Trophoblast cell (in vitro differentiated cells and primary cell): ENCODE measurements around the gene SRPX2.

Experiments used
- DNase-seq, 2 donors: peaks; one replicate each; pipeline ENCODE4 v3.0.0-alpha.2; 2016
- H2AFZ ChIP-seq: 2 replicates; pipeline ENCODE4 v1.6.1; 2013; ENCODE audit warnings: low read length, moderate library complexity, mild to moderate bottlenecking; ENCODE audit not compliant: insufficient read depth, poor library complexity
- H2AK5ac ChIP-seq: 2 replicates; pipeline ENCODE4 v1.6.1; 2013; ENCODE audit warnings: mild to moderate bottlenecking, low read length
- H2BK120ac ChIP-seq: 2 replicates; pipeline ENCODE4 v1.6.1; 2013; ENCODE audit warnings: low read length, mild to moderate bottlenecking, moderate library complexity; ENCODE audit not compliant: insufficient read depth, poor library complexity
- H2BK12ac ChIP-seq: 2 replicates; pipeline ENCODE4 v1.6.1; 2013; ENCODE audit warnings: mild to moderate bottlenecking, low read length, moderate library complexity
- H2BK5ac ChIP-seq: 2 replicates; pipeline ENCODE4 v1.6.1; 2013; ENCODE audit warnings: low read length, low read depth, moderate library complexity, mild to moderate bottlenecking; ENCODE audit not compliant: poor library complexity
- H3K14ac ChIP-seq: 2 replicates; pipeline ENCODE4 v1.6.1; 2013; ENCODE audit warnings: mild to moderate bottlenecking, low read length
- H3K18ac ChIP-seq: 2 replicates; pipeline ENCODE4 v1.6.1; 2013; ENCODE audit warnings: mild to moderate bottlenecking, low read length
- H3K23ac ChIP-seq: 2 replicates; pipeline ENCODE4 v1.6.1; 2013; ENCODE audit warnings: low read length
- H3K27ac ChIP-seq: 2 replicates; pipeline ENCODE4 v1.5.1; 2013; ENCODE audit warnings: low read depth, mild to moderate bottlenecking, inconsistent platforms, low read length, moderate library complexity
- H3K27me3 ChIP-seq: 2 replicates; pipeline ENCODE4 v1.6.1; 2013; ENCODE audit warnings: inconsistent platforms, mild to moderate bottlenecking, low read length, moderate library complexity; ENCODE audit not compliant: insufficient read depth
- H3K36me3 ChIP-seq, 2 experiments: 1 replicate in 1 of 2; 2 replicates in 1 of 2; pipeline ENCODE4 v1.6.1; 2013; ENCODE audit warnings: low read length in 2 of 2, mild to moderate bottlenecking in 2 of 2, moderate library complexity in 1 of 2; ENCODE audit not compliant: insufficient read depth in 2 of 2, control insufficient read depth in 1 of 2
- H3K4ac ChIP-seq: 2 replicates; pipeline ENCODE4 v1.6.1; 2013; ENCODE audit warnings: low read depth, mild to moderate bottlenecking, low read length, moderate library complexity
- H3K4me1 ChIP-seq, 2 experiments: 1 replicate in 1 of 2; 2 replicates in 1 of 2; pipeline ENCODE4 v1.6.1; 2013; ENCODE audit warnings: low read length in 2 of 2, mild to moderate bottlenecking in 2 of 2, moderate library complexity in 1 of 2; ENCODE audit not compliant: insufficient read depth in 2 of 2, control insufficient read depth in 1 of 2
- H3K4me2 ChIP-seq: 2 replicates; pipeline ENCODE4 v1.6.1; 2013; ENCODE audit warnings: inconsistent platforms, mild to moderate bottlenecking, low read length, moderate library complexity
- H3K4me3 ChIP-seq: 2 replicates; pipeline ENCODE4 v1.5.1; 2013; ENCODE audit warnings: mild to moderate bottlenecking, low read depth, low read length, inconsistent platforms
- H3K79me1 ChIP-seq: one replicate; pipeline ENCODE4 v1.6.1; 2013; ENCODE audit warnings: low read length
- H3K79me2 ChIP-seq: 2 replicates; pipeline ENCODE4 v1.6.1; 2013; ENCODE audit warnings: low read length, mild to moderate bottlenecking; ENCODE audit not compliant: control insufficient read depth, insufficient read depth, poor library complexity
- H3K9ac ChIP-seq: 2 replicates; pipeline ENCODE4 v1.6.1; 2013; ENCODE audit warnings: mild to moderate bottlenecking, low read length
- H3K9me3 ChIP-seq: 2 replicates; pipeline ENCODE4 v1.6.1; 2013; ENCODE audit warnings: low read depth, mild to moderate bottlenecking, control low read depth, inconsistent platforms, low read length; ENCODE audit not compliant: insufficient read depth
- H4K12ac ChIP-seq: 2 replicates; pipeline ENCODE4 v1.6.1; 2013; ENCODE audit warnings: low read depth, mild to moderate bottlenecking, low read length, moderate library complexity
- H4K8ac ChIP-seq: 2 replicates; pipeline ENCODE4 v1.6.1; 2013; ENCODE audit warnings: low read depth, mild to moderate bottlenecking, low read length, moderate library complexity
- H4K91ac ChIP-seq: one replicate; pipeline ENCODE4 v1.6.1; 2013; ENCODE audit warnings: low read depth, mild to moderate bottlenecking, low read length, moderate library complexity
- WGBS: extraction: QIAGEN DNeasy Blood & Tissue Kit; methylation state at CpG from one replicate; pipeline ENCODE4 v1.1.7; 2013; ENCODE audit warnings: missing lambda C conversion rate; ENCODE audit not compliant: insufficient read length, insufficient coverage; ENCODE audit errors: extremely low coverage; 5-methylcytosine and 5-hydroxymethylcytosine counted together

The SRPX2 gene

GRCh38 chrX:100663642-100664041 lies 19.6 kb downstream of the SRPX2 start:
- Histone ChIP-seq H3K4me2 (no peak overlapping the region), H4K91ac (no peak overlapping the region), H3K36me3 (no peaks in the 10 kb centered on the region), H3K9me3 (no peaks in the 10 kb centered on the region), H3K79me2 (no peaks in the 10 kb centered on the region), H2BK5ac (no peak overlapping the region), H2AFZ (no peak overlapping the region), H4K8ac (no peak overlapping the region), H3K79me1 (no peaks in the 10 kb centered on the region), H2BK12ac (no peak overlapping the region), H3K4me3 (no peak overlapping the region), H3K23ac (no peak overlapping the region), H3K4me1 (no peaks in the 10 kb centered on the region), H3K14ac (no peak overlapping the region), H3K4ac (no peak overlapping the region), H3K9ac (no peak overlapping the region), H3K27ac (no peak overlapping the region), H2AK5ac (no peak overlapping the region), H2BK120ac (no peak overlapping the region), H3K18ac (no peak overlapping the region), H4K12ac (no peak overlapping the region), H3K27me3 (no peaks in the 10 kb centered on the region)
- WGBS: no CpG with 5 or more reads among the region's 2 CpGs
- DNase-seq: no peak

GRCh38 chrX:100672966-100673365 lies 29.0 kb downstream of the SRPX2 start:
- Histone ChIP-seq H3K4ac (no peak overlapping the region), H3K4me2 (no peak overlapping the region), H2BK5ac (no peak overlapping the region), H4K91ac (no peak overlapping the region), H3K18ac (no peak overlapping the region), H4K12ac (no peak overlapping the region), H3K23ac (no peak overlapping the region), H2BK12ac (no peak overlapping the region), H3K36me3 (no peaks in the 10 kb centered on the region), H3K4me1 (no peaks in the 10 kb centered on the region), H2BK120ac (no peak overlapping the region), H3K79me2 (no peaks in the 10 kb centered on the region), H3K79me1 (no peaks in the 10 kb centered on the region), H3K27me3 (no peaks in the 10 kb centered on the region), H2AK5ac (no peak overlapping the region), H3K9ac (no peak overlapping the region), H3K27ac (no peak overlapping the region), H2AFZ (no peak overlapping the region), H3K4me3 (no peak overlapping the region), H3K9me3 (no peaks in the 10 kb centered on the region), H3K14ac (no peak overlapping the region), H4K8ac (no peak overlapping the region)
- WGBS: no CpG with 5 or more reads among the region's 3 CpGs
- no peak for DNase-seq

- Histone ChIP-seq H3K36me3 (no peaks in the 10 kb centered on the region), H2BK120ac (no peak overlapping the region), H3K4ac (no peak overlapping the region), H3K23ac (no peak overlapping the region), H3K79me2 (no peaks in the 10 kb centered on the region), H4K91ac (no peak overlapping the region), H3K79me1 (no peaks in the 10 kb centered on the region), H2AK5ac (no peak overlapping the region), H4K12ac (no peak overlapping the region), H3K4me1 (no peaks in the 10 kb centered on the region), H3K18ac (no peak overlapping the region), H3K4me2 (no peak overlapping the region), H4K8ac (no peak overlapping the region), H3K9ac (no peak overlapping the region), H3K4me3 (no peak overlapping the region), H2BK12ac (no peak overlapping the region), H3K27me3 (no peaks in the 10 kb centered on the region), H3K27ac (no peak overlapping the region), H3K9me3 (no peaks in the 10 kb centered on the region), H2AFZ (no peak overlapping the region), H3K14ac (no peak overlapping the region), H2BK5ac (no peak overlapping the region)
- no CpG with 5 or more reads among the region's 3 CpGs for WGBS
- DNase-seq: peak in 1 of 2 donors; percentile 5
Measured at GRCh38 chrX:100673397-100673953, 29.5 kb downstream of the SRPX2 start.

GRCh38 chrX:100674705-100675104 lies 30.7 kb downstream of the SRPX2 start:
- Histone ChIP-seq H3K9ac (no peak overlapping the region), H4K8ac (no peak overlapping the region), H2BK120ac (no peak overlapping the region), H3K36me3 (no peaks in the 10 kb centered on the region), H3K79me1 (no peaks in the 10 kb centered on the region), H2AK5ac (no peak overlapping the region), H3K9me3 (no peaks in the 10 kb centered on the region), H2AFZ (no peak overlapping the region), H3K14ac (no peak overlapping the region), H3K18ac (no peak overlapping the region), H3K27me3 (no peaks in the 10 kb centered on the region), H3K4me3 (no peak overlapping the region), H3K4me2 (no peak overlapping the region), H4K12ac (no peak overlapping the region), H3K23ac (no peak overlapping the region), H4K91ac (no peak overlapping the region), H3K79me2 (no peaks in the 10 kb centered on the region), H3K4me1 (no peaks in the 10 kb centered on the region), H2BK5ac (no peak overlapping the region), H2BK12ac (no peak overlapping the region), H3K4ac (no peak overlapping the region), H3K27ac (no peak overlapping the region)
- no peak for DNase-seq
- WGBS: no CpG with 5 or more reads among the region's 2 CpGs
